ENCODE results near the gene EYS. TPM values are rescaled to one million over a fixed set of nuclear protein-coding genes. Genes with fewer than 3 reads are reported as not detected.

Gene EYS
- total RNA-seq, 1 donor from 2014 or later, result not detected

DNA sequence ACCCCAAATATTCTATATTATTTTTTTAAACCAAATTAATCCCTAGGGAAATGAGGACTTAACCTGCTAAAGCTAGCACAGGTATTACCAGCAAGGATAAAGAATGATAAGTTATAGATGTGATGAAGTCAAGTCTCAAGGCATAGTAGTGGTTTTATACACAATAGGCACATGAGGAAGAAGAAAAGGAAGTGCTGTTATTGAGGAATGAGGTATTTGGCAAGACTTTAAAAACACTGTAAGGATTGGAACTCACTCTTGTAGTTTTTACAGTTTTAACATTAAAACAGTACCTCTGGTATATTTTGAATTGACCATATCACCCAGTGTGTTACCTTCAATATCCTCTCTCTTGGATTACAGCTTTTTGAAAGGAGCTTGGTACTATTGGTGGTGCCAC, 2016.8 kb downstream of the EYS start:
- Mint-ChIP-seq H3K36me3 (ENCODE audit: low read depth, unreplicated experiment) (peaks cover 8% of the 10 kb centered on the region), H3K4me1 (ENCODE audit: unreplicated experiment) (peaks cover 9% of the 10 kb centered on the region), H3K27me3 (ENCODE audit: unreplicated experiment) (no peaks in the 10 kb centered on the region), H3K9me3 (ENCODE audit: unreplicated experiment) (no peaks in the 10 kb centered on the region), H3K27ac (ENCODE audit: unreplicated experiment) (no peak overlapping the region), H3K4me3 (ENCODE audit: unreplicated experiment) (no peak overlapping the region)
- DNase-seq (ENCODE audit: low spot score), result no peak
- TF ChIP-seq, protein P1, sequence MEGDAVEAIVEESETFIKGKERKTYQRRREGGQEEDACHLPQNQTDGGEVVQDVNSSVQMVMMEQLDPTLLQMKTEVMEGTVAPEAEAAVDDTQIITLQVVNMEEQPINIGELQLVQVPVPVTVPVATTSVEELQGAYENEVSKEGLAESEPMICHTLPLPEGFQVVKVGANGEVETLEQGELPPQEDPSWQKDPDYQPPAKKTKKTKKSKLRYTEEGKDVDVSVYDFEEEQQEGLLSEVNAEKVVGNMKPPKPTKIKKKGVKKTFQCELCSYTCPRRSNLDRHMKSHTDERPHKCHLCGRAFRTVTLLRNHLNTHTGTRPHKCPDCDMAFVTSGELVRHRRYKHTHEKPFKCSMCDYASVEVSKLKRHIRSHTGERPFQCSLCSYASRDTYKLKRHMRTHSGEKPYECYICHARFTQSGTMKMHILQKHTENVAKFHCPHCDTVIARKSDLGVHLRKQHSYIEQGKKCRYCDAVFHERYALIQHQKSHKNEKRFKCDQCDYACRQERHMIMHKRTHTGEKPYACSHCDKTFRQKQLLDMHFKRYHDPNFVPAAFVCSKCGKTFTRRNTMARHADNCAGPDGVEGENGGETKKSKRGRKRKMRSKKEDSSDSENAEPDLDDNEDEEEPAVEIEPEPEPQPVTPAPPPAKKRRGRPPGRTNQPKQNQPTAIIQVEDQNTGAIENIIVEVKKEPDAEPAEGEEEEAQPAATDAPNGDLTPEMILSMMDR (IDR thresholded peaks at IDR 0.05; ENCODE audit: unreplicated experiment), result no peak

DNA sequence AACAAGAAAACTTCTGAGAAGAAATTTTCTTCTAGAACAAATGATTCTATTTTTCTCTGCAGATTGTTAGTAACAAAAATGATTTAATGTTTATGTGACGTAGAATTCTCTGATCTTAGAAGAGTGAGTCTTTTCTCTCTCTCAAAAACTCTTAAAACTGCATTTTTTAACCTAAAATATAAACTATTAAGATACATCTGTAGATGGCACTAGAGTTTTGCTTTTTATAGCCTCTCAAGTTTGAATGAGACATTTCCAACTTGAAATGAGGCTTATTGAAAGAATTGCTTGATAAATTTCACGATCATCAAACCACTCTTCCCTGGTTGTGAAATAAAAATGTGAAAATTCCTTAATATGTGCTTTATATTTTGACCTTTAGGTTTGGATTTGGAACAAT, 2017.6 kb downstream of the EYS start:
- Mint-ChIP-seq H3K4me1 (ENCODE audit: unreplicated experiment) (peaks cover 9% of the 10 kb centered on the region), H3K27ac (ENCODE audit: unreplicated experiment) (no peak overlapping the region)

DNA sequence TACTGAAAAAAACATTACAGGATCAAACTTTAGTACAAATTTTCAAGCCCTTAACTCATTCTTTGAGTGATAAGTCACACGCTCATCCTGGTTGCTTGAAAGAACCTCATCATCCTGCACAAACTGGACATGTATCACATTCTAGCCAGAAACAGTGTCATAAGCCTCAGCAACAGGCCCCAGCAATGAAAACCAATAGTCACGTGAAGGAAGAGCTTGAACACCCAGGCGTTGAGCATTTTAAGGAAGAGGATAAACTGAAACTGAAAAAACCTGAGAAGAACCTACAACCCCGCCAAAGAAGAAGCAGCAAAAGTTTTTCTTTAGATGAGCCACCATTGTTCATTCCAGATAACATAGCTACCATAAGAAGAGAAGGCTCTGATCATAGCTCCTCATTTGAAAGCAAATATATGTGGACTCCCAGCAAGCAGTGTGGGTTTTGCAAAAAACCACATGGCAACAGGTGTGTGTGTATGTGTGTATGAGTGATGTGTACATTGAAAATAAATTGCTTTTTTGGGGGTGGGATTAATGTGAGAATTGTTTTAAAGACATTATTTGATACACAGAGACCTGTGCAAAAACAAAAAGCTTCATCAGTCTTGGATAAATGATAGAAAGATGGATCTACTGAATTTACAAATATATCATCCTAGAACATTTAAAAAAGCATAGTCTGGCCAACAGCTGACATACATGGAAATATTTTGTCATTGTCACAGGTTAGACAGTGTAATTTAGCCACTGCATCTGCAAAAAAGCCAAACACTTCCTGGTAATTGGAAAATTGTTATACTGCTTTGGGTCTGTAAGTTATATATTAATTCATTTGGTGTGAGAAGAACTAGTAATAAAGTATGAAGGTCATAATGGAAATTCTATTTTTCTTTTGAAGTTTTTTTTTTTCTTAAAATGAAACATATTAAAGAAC, 2021.3 kb downstream of the EYS start:
- Mint-ChIP-seq H3K36me3 (ENCODE audit: low read depth, unreplicated experiment) (peaks cover 19% of the 10 kb centered on the region), H3K9me3 (ENCODE audit: unreplicated experiment) (no peaks in the 10 kb centered on the region), H3K27me3 (ENCODE audit: unreplicated experiment) (no peaks in the 10 kb centered on the region), H3K4me3 (ENCODE audit: unreplicated experiment) (no peak overlapping the region), H3K27ac (ENCODE audit: unreplicated experiment) (no peak overlapping the region), H3K4me1 (ENCODE audit: unreplicated experiment) (peaks cover 10% of the 10 kb centered on the region)
- no peak for DNase-seq (ENCODE audit: low spot score)
- TF ChIP-seq, protein P1 (IDR thresholded peaks at IDR 0.05; ENCODE audit: unreplicated experiment), result no peak

More for the DNA sequence above, 2017.6 kb downstream of the EYS start:
- H3K36me3 Mint-ChIP-seq (ENCODE audit: low read depth, unreplicated experiment), result peaks cover 14% of the 10 kb centered on the region
- TF ChIP-seq, protein P1 (IDR thresholded peaks at IDR 0.05; ENCODE audit: unreplicated experiment), result no peak
- H3K4me3 Mint-ChIP-seq (ENCODE audit: unreplicated experiment), result no peak overlapping the region
- H3K9me3 Mint-ChIP-seq (ENCODE audit: unreplicated experiment), result no peaks in the 10 kb centered on the region
- DNase-seq (ENCODE audit: low spot score), result no peak
- H3K27me3 Mint-ChIP-seq (ENCODE audit: unreplicated experiment), result no peaks in the 10 kb centered on the region

DNA sequence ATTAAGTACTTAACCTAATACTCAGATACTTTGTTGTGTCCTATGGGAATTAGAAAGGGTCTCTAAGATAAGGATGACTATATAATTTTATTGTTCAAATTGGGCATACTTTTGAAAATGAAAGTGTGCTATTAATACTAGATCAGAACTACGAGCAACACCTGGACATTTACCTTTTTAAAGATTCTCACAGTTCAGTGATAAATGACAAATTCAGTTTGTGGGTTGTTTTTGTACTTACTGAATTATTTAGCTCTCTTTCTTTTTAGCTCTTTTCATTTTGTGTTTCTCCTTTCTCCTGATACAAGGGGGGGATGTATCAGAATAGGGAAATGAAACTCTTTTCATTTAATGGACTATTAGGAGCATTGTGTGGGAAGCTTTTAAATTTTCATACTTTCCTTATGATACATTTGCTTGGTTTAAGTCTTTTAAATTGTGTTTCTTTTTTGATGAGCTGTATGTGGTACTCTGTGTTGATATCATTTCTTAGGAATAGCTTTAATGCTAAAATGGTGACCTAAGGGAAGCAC, 2023.9 kb downstream of the EYS start:
- TF ChIP-seq, protein P1 (IDR thresholded peaks at IDR 0.05; ENCODE audit: unreplicated experiment), result no peak
- H3K4me1 Mint-ChIP-seq (ENCODE audit: unreplicated experiment), result peaks cover 10% of the 10 kb centered on the region
- H3K27ac Mint-ChIP-seq (ENCODE audit: unreplicated experiment), result no peak overlapping the region
- H3K4me3 Mint-ChIP-seq (ENCODE audit: unreplicated experiment), result no peak overlapping the region
- no peak for DNase-seq (ENCODE audit: low spot score)
- no peaks in the 10 kb centered on the region for H3K27me3 Mint-ChIP-seq (ENCODE audit: unreplicated experiment)
- H3K9me3 Mint-ChIP-seq (ENCODE audit: unreplicated experiment), result no peaks in the 10 kb centered on the region
- H3K36me3 Mint-ChIP-seq (ENCODE audit: low read depth, unreplicated experiment), result peaks cover 15% of the 10 kb centered on the region

DNA sequence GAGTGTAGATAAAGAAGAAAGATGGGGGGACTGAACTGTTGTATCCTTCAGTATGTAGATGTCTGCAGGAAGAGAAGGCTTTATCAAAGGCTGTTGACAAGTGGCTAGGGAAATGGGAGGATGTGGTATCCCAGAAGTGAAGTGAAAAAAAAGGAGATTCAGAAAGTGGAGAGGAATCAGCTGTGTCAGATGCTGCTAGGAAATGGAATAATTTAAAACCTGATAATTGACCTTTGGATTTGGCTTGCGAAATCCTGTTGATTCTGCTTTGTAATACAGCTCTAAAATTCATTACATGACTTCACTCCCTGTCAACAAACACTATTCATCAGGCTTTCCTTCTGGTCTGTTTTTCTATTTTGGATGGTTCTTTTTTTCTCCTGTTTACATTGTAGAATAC, 2029.7 kb downstream of the EYS start:
- TF ChIP-seq, protein P1 (IDR thresholded peaks at IDR 0.05; ENCODE audit: unreplicated experiment), result no peak

More for the DNA sequence above, 2029.7 kb downstream of the EYS start:
- Mint-ChIP-seq H3K4me1 (ENCODE audit: unreplicated experiment) (peaks cover 10% of the 10 kb centered on the region), H3K9me3 (ENCODE audit: unreplicated experiment) (no peaks in the 10 kb centered on the region), H3K27me3 (ENCODE audit: unreplicated experiment) (no peaks in the 10 kb centered on the region), H3K27ac (ENCODE audit: unreplicated experiment) (no peak overlapping the region), H3K4me3 (ENCODE audit: unreplicated experiment) (no peak overlapping the region), H3K36me3 (ENCODE audit: low read depth, unreplicated experiment) (no peaks in the 10 kb centered on the region)
- DNase-seq (ENCODE audit: low spot score), result no peak

Measured in endothelial cell (in vitro differentiated cells).